ENCODE measurements around the gene DYRK2.
A peak's percentile ranks its signal among the peaks of the same experiment; 100 is the strongest.

The DYRK2 gene

DNA sequence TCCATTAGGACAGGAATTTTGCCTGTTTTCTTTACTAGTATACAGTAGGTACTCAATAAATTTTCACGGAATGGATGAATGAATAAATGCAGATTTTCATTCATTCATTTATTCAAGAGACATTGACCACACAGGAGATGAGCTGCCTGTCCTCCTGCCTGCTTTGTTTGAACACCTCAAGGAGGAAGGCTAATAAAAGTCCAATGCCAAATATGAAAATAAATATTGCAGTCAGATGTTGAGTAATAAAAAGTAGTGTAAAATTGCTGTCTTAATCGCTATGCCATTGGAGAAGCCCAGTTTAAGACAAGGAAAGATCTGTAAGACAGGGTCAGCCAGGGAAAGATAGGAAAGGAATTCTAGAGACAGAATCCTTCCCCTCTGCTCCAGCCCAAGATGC lies 47.4 kb downstream of the DYRK2 start:
- Mint-ChIP-seq H3K27me3 (no peaks in the 10 kb centered on the region), H3K9me3 (no peaks in the 10 kb centered on the region), H3K36me3 (ENCODE audit: low read depth) (peaks cover 2% of the 10 kb centered on the region), H3K4me3 (no peak overlapping the region), H3K4me1 (ENCODE audit: low read depth) (peaks cover 70% of the 10 kb centered on the region), H3K27ac (no peak overlapping the region)
- DNase-seq: no peak

DNA sequence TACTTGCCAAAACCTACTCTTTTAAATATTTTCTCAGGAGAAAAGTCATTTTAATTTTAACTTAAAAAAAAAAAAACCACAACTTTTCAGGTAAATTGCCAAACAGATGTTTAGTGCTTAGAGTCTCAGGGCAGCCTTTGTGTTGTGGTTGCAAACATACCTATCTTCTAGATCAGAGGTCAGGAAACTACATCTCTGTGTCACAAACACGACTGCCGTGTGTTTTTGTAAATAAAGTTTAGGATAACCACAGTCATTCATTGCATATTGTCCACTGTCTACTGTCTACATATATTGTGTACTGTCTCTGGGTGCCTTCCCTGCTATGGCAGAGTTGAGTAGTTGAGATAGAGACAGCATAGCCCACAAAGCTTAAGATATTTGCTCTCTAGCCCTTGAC lies 48.9 kb downstream of the DYRK2 start:
- no peak overlapping the region for H3K27ac Mint-ChIP-seq
- DNase-seq: no peak
- H3K27me3 Mint-ChIP-seq: no peaks in the 10 kb centered on the region
- H3K36me3 Mint-ChIP-seq (ENCODE audit: low read depth): peaks cover 2% of the 10 kb centered on the region
- peaks cover 72% of the 10 kb centered on the region for H3K4me1 Mint-ChIP-seq (ENCODE audit: low read depth)
- no peak overlapping the region for H3K4me3 Mint-ChIP-seq
- H3K9me3 Mint-ChIP-seq: peaks cover 2% of the 10 kb centered on the region

DNA sequence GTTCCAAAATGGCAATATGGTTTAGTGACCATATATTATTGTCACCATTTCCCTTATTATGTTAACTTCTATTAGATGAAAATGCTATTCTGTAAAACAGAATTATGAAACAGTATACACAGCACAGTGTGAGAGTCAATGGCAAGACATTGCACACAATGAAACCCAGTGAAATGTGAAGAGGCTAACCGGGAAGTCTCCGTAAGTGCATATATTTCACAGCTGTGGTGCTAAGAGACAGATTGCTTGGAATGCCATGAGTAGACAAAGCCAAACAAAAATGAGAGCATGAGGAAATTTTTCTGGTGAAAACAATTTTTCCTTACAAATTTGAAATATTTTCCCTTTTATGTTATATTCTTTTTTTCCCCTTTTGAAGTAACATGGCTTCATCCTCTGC lies 49.4 kb downstream of the DYRK2 start:
- H3K36me3 Mint-ChIP-seq (ENCODE audit: low read depth): peaks cover 2% of the 10 kb centered on the region
- peaks cover 3% of the 10 kb centered on the region for H3K9me3 Mint-ChIP-seq
- no peak for DNase-seq
- H3K4me3 Mint-ChIP-seq: peak overlapping the region; percentile 41
- H3K27me3 Mint-ChIP-seq: no peaks in the 10 kb centered on the region
- peaks cover 74% of the 10 kb centered on the region for H3K4me1 Mint-ChIP-seq (ENCODE audit: low read depth)
- no peak overlapping the region for H3K27ac Mint-ChIP-seq

DNA sequence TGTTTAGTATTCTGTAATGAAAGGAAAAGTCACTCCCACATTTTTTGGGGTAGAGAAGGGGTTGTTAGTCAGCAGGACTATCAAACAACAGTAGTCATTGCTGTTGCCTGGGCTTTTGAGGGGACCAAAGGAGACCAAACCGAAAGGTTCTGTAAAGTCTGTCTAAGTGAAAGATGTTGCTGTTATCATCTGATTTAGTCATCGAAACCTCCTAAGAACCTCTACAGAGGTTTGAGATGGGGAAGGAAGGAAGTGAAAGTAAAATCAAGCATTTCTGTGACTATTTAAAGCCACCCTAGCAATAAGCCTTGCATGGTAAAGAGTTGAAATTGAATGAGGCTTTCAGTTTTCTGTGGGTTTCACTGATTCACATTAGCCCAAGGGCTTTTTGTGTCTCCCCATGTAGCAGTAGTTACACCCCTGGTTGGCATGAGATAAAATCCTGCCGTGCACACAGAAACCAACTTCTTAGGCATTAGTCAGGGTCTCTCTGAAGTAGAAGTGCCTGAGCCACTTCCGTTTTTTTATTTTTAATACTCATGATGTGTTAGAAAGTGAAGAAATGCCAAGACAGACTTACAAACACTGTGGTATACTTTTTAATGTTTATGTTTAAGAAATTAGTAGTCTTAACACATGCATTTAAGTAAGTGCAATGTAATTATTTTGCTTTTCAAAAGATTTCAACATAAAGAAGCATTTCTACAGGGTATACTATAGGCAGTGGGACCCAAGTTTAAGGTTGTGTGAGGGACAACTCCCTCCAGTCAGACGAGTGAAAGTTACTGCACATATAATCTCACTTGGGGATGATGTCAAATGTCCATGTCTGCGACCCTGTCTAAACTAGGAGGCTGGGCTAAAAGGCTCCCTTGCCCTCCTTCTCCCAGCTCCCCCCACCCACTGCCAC lies 50.4 kb downstream of the DYRK2 start:
- Mint-ChIP-seq H3K36me3 (ENCODE audit: low read depth) (no peaks in the 10 kb centered on the region), H3K27me3 (no peaks in the 10 kb centered on the region), H3K27ac (peak overlapping the region; percentile 86), H3K4me3 (peak overlapping the region; percentile 41), H3K4me1 (ENCODE audit: low read depth) (peaks cover 73% of the 10 kb centered on the region), H3K9me3 (peaks cover 4% of the 10 kb centered on the region)
- peak; percentile 44 for DNase-seq

DNA sequence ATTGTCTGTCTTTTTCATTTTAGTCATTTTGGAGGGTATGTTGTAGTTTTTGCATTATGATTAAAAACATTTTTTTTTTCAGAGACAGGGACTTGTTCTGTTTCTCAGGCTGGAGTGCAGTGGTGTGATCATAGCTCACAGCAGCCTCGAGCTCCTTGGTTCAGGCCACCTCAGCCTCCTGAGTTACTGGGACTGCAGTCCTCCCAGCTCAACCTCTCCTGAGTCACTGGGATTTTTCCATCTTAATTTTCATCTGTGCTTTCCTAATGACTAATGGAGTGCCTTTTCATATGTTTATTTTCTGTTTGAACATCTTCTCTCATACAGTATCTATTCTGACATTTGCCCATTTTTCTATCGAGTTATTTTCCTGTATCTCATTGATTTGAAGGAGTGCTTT lies 52.6 kb downstream of the DYRK2 start:
- Mint-ChIP-seq H3K27ac (no peak overlapping the region), H3K9me3 (peaks cover 4% of the 10 kb centered on the region), H3K36me3 (ENCODE audit: low read depth) (no peaks in the 10 kb centered on the region), H3K4me1 (ENCODE audit: low read depth) (peaks cover 55% of the 10 kb centered on the region), H3K4me3 (no peak overlapping the region), H3K27me3 (no peaks in the 10 kb centered on the region)
- DNase-seq: no peak

DNA sequence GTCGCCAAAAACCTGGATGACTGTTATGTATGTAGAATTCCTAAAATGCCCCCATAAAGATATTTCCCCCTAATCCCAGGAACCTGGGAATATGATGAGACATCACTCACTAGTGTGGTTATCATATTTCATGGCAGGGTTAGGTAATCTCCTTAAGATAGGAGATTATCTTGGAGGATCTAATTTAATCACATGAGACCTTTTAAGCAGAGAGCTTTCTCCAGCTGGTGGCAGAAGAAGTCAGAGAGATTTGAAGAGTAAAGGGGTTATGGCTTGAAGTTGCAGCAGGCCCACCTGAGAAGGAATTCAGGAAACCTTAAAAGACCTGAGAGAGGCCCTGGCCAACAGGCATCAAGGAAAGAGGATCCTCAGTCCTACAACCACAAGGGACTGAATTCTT lies 53.6 kb downstream of the DYRK2 start:
- H3K4me3 Mint-ChIP-seq: no peak overlapping the region
- DNase-seq: no peak
- no peak overlapping the region for H3K27ac Mint-ChIP-seq
- peaks cover 4% of the 10 kb centered on the region for H3K9me3 Mint-ChIP-seq
- H3K36me3 Mint-ChIP-seq (ENCODE audit: low read depth): no peaks in the 10 kb centered on the region
- no peaks in the 10 kb centered on the region for H3K27me3 Mint-ChIP-seq
- peaks cover 46% of the 10 kb centered on the region for H3K4me1 Mint-ChIP-seq (ENCODE audit: low read depth)

DNA sequence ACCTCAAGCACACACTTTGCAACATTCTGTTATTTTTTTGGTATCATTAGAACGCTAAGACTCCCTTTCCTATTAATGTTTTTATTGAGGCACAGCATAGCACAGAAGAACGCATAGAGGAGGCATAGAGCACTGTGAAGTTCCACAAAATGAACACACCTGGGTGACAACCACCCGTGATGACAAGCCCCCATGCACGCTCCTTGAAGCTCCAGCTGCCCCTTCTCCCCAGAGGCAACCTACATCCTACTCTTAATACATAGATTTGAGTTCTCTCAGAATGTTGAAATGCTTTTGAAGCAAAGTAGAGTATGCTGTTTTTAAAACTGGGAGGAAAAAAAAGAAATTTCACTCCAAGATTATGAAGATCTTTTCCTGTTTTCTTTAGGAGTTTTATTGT lies 55.5 kb downstream of the DYRK2 start:
- Mint-ChIP-seq H3K4me1 (ENCODE audit: low read depth) (peaks cover 28% of the 10 kb centered on the region), H3K9me3 (peaks cover 4% of the 10 kb centered on the region), H3K4me3 (no peak overlapping the region), H3K27me3 (no peaks in the 10 kb centered on the region), H3K27ac (no peak overlapping the region), H3K36me3 (ENCODE audit: low read depth) (no peaks in the 10 kb centered on the region)
- no peak for DNase-seq

DNA sequence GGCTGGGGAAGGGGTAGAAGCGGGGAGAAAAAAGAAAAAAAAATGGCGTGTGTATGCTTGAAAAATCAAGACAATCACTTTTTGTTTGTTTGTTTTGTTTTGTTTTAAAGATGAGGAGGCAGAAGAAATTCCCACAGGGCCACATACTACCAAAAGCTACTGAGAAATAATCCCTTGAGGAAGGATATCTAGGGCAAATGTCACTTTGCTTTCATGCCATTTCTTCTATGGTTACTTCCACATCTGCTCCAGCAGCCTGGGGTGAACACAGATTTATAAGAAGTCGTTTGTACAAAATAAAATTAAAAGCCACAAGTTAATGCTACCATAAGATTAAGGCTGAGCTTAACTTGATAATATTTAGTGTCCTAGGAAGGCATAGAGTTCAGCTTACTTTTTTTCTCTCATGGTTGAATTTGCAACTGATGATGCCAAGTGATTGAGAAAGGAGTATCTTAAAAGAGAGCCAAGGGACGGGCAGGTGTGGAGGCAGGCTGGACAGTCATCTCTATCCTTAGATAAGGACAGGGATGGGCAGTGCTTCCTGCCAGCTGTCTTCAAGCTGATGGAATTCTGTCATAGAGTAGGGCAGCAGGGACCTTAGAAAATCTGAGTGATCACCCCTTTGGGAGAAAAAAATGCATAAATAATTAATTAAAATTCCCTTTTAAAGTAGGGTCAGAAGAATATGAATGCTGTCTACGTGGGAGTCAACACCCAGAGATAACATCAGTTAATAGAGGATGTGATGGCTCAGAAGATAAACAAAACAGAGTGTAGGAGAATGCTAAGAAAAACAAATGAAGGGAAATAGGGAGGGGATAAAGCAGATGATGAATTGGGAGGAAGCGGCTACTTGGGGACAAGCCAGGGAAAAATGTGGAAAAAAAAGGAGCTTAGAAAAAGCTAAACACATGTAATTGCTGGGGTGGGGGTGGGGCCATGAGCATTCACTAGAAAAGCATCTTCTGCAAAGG lies 57.1 kb downstream of the DYRK2 start:
- Mint-ChIP-seq H3K36me3 (ENCODE audit: low read depth) (no peaks in the 10 kb centered on the region), H3K9me3 (peaks cover 4% of the 10 kb centered on the region), H3K27ac (no peak overlapping the region), H3K4me1 (ENCODE audit: low read depth) (peaks cover 16% of the 10 kb centered on the region), H3K27me3 (no peaks in the 10 kb centered on the region), H3K4me3 (no peak overlapping the region)
- no peak for DNase-seq

DNA sequence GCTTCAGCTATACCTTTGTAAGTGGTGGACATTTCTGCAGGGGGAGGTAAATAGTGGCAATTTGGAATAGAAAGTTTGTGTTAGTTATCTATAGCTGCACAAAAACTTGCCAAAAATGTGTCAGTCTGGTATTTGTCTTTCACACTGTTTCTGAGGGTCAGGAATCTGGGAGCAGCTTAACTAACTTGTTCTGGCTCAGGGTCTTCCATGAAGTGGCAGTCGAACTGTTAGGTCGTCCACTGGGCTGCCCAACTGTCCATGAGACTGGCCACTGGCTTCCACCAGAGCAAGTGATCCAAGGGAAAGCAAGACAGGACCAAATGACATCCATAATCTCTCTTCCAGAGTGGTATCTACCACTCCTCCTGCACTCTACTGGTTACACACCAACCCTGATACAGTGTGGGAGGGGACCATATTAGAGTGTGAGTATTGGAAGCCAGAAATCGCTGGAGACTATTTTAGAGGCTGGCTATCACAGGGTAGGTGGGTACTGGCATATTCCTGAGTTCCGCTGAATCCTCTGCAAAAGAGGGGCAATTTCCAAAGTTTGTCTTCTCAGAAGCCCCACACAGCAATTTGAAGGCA lies 60.9 kb downstream of the DYRK2 start:
- DNase-seq: no peak
- Mint-ChIP-seq H3K4me1 (ENCODE audit: low read depth) (peaks cover 2% of the 10 kb centered on the region), H3K36me3 (ENCODE audit: low read depth) (no peaks in the 10 kb centered on the region), H3K9me3 (no peaks in the 10 kb centered on the region), H3K27ac (no peak overlapping the region), H3K4me3 (no peak overlapping the region), H3K27me3 (no peaks in the 10 kb centered on the region)

DNA sequence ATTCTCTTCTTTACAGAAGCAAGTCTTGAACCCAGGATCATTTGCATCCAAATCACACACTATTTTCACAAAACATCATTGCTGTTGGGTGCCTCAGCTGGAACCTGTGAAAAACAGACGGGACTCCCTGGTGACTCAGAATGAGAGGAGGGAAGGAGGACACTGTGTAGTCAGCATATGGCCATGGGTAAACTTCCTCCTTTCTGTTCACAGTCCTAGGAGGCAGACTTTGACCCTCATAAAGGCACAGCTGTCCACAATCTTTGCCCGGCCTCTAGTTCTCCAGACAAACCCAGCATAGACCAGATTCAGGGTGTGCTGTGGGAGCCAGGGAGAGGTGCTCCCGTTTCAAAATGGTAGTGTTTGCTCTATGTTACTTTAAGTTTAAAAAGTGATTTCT lies 62.0 kb downstream of the DYRK2 start:
- Mint-ChIP-seq H3K27ac (no peak overlapping the region), H3K4me3 (no peak overlapping the region), H3K36me3 (ENCODE audit: low read depth) (no peaks in the 10 kb centered on the region), H3K9me3 (no peaks in the 10 kb centered on the region), H3K4me1 (ENCODE audit: low read depth) (peaks cover 5% of the 10 kb centered on the region), H3K27me3 (no peaks in the 10 kb centered on the region)
- no peak for DNase-seq

DNA sequence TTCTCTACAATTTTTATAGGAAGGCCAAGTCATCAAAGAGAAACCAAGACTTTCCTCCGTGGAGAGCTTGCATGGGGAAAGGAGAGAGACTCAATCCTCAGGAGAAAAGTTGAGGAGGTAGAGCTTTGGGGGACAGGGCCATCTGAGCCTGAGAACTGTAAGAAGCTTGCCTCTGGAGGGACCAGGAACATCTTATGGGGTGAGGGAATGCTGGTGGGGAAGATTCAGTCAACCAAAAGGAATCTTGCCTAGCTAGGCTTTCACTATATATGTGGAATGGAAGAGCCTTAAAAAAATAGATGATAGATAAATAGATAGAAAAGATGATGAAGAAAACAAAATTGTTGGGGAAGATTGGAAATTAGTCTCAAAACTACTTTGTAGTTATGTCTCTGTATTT lies 63.5 kb downstream of the DYRK2 start:
- Mint-ChIP-seq H3K27ac (no peak overlapping the region), H3K9me3 (no peaks in the 10 kb centered on the region), H3K4me1 (ENCODE audit: low read depth) (peaks cover 5% of the 10 kb centered on the region), H3K4me3 (no peak overlapping the region), H3K36me3 (ENCODE audit: low read depth) (no peaks in the 10 kb centered on the region), H3K27me3 (no peaks in the 10 kb centered on the region)
- DNase-seq: no peak

DNA sequence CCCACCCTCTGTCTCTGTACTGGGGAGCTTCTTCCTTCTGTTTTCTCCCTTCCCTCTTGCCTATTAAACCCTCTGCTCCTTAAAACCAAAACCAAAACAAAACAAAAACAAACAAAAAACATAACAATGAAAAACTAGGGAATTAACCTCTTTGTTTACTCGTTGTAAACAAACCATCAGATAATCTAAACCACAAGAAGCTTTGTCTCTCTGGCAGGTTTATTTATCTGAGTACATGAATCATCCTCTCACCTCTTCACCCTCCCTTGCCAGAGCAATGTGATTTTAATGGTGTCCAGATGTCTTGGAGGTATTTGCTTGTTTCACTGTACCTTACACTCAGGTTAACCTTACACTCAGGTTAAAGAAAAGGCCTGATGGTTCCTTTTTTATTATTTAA lies 66.1 kb downstream of the DYRK2 start:
- H3K27ac Mint-ChIP-seq: no peak overlapping the region
- DNase-seq: no peak
- no peaks in the 10 kb centered on the region for H3K27me3 Mint-ChIP-seq
- no peaks in the 10 kb centered on the region for H3K36me3 Mint-ChIP-seq (ENCODE audit: low read depth)
- no peak overlapping the region for H3K4me3 Mint-ChIP-seq
- H3K9me3 Mint-ChIP-seq: no peaks in the 10 kb centered on the region
- H3K4me1 Mint-ChIP-seq (ENCODE audit: low read depth): peaks cover 5% of the 10 kb centered on the region

Data from activated T-cell treated with anti-CD3 and anti-CD28 coated beads, Interleukin-2, amount 50 U/mL, for 24 hours (primary cell).